ENCODE results near the gene RSAD2.
A peak's percentile ranks its signal among the peaks of the same experiment; 100 is the strongest.
"Not testable (repeated sequence)": the region's sequence is repeated elsewhere in the genome, so short reads cannot be mapped to it uniquely, and the experiment has no call there.

Gene RSAD2

DNA sequence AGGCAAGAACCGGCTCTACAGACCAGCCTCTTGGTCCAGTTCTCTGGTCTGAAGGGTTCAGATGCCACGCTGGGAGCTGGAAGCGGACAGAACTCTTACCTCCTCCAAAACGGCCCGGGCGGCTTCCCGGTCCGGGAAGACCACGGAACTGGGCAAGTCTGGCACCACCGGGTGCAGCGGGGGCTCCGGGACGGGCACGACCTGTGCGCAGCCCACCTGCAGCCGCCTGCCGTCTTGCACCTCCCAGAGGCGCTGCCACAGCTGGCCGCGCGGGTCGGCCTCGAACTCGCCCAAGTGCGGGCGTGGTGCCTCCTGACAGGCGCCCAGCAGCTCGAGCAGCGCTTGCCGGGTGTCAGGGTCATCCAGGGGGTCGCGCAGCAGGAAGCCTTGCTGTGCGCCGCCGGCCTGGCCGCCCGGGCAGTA is 12.6 kb upstream of the RSAD2 start:
- peak; percentile 23 for DNase-seq

GRCh38 chr2:6865346-6866274 is 12.0 kb upstream of the RSAD2 start, which contains the start of gene CMPK2:
Gene CMPK2 (minus strand): TSS chr2:6865907. CDS start chr2:6865696, 211 bp downstream.
- DNase-seq: peak; percentile 82

- peak; percentile 48 for DNase-seq
Observed at GRCh38 chr2:6866275-6866671, 11.3 kb upstream of the RSAD2 start.

- DNase-seq: no peak
Observed at GRCh38 chr2:6866982-6867381, 10.6 kb upstream of the RSAD2 start.

DNA sequence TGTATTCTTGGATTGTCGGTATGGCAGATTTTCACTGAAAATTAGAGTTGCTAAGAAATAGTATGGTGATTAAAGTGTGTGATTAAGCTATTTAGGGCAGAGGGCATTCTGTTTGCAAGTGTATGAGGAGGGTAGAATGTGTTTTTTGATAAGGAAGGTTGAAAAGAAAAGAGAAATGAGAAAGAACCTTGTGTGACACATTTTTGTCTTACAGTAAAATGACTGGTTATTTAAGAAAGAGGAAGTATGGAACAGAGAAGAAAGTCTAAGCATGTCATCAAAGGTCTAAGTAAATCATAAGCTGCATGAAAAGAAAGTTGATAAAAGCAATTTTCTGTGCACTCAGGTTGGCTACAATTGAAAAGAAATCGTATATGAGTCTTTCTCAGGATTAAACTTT is 5.2 kb upstream of the RSAD2 start:
- no peak for DNase-seq

DNA sequence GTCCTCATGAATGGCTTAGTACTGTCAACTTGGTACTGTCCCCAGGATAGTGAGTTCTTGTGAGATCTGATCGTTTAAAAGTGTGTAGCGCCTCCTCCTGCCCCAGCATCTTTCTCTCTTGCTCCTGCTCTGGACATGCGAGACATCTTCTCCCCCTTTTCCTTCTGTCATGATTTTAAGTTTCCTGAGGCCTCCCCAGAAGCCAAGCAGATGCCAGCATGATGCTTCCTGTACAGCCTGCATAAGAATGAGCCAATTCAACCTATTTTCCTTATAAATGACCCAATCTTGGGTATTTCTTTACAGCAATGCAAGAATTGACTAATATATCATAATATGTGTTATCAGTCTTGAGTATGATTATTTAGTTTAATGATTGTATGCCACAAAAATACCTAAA is 3.5 kb upstream of the RSAD2 start:
- no peak for DNase-seq

- no peak for DNase-seq
Observed at GRCh38 chr2:6876309-6876708, 1.3 kb upstream of the RSAD2 start.

GRCh38 chr2:6878549-6878948 is 972 bp downstream of the RSAD2 start:
- no peak for DNase-seq

GRCh38 chr2:6879011-6879410 is 1.4 kb downstream of the RSAD2 start:
- DNase-seq: no peak

- DNase-seq: peak; percentile 49
Observed at GRCh38 chr2:6880200-6880733, 2.7 kb downstream of the RSAD2 start.

DNA sequence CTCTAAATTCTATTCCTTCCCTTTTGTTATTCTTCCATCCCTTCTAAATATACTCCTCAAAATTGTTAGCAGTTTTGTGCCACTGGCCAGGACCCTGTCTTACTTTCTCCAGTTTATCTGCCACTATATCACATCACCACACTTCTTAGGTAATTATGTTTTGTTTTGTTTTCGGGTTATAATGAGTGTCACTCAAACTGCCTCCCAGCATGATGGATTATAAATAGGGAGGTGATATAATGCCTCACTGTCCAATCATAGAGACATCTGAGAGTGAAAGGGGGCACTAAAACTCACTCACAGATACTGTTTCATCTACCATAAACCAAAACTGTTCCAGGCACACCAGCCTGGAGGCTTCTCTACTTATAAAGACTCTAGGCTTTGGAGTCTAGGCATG is 3.5 kb downstream of the RSAD2 start:
- DNase-seq: no peak

DNA sequence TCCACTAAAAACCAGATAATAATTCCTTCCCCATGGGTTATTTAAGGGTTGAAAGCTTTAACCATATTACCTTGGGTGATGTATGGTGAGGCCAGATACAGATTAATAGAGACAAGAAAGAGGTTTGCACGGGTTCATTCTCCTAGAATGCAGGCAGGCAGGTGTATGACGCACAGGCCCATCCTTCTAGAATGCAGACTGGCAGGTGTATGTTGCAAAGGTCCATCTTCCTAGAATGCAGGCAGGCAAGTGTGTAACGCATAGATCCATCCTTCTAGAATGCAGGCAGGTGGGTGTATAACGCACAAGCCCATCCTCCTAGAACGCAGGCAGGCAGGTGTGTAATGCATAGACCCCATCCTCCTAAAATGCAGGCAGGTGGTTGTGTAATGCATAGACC is 3.9 kb downstream of the RSAD2 start:
- DNase-seq: no peak

GRCh38 chr2:6883448-6884122 is 6.0 kb downstream of the RSAD2 start:
- no peak for DNase-seq

DNA sequence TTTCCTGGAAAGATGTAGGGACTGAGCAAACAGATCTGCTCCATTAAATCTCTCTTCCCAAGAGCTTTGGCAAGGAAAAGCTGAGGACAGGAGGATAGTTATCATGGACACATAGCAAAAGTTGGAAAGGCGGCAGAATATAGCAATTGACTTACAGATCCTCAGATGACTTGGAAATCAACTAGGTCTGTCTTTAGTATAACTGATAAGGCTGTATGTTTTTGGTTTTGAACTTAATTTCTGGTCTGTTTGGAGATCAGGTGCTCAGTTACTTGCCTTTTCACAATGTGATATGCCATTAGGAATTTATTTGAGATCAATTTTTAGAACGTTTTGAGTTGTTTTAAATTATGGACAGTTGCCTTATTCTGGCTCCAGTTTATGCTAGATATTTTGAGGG is 8.0 kb downstream of the RSAD2 start:
- DNase-seq: no peak

- no peak for DNase-seq
Observed at GRCh38 chr2:6885968-6886367, 8.4 kb downstream of the RSAD2 start.

DNA sequence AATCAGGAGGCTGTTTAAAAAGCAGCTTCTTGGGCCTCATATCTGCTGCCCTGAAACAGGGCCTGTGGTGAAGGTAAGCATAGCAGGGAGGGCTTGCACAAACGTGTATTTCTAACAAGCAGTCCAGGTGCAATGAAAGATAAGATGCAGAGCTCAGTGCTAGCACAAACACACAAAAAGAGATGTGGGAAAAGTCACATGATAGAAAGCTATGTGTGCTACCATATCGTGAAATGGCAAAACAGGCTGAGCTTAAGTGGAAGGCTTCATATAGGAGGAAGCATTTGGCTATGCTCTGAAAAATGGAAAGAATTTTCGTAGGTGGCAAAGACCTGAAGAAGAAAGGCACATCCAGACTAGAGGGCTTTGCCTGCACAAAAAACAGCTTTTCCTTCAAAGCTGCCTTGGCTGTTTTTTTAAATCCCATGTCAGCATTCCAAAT is 10.2 kb downstream of the RSAD2 start:
- DNase-seq: no peak

DNA sequence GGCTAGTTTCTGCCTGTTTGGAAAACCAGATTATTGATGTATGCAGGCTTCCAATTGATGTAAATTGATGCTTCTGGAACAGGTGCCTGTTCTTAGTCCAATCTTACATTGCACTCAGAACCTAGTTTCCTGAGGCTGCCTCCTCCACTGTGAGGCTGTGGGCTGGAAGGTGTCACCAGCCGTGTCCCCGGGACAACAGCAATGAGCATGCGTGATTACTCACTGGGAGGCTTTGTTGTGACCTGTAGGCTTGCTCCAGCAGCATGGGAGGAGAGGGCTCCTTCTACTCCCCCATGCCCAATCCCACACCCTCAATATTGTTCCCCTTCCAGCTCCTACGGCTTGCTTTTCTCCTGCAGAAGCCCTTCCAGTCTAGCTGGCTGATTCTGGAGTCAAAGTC is 11.1 kb downstream of the RSAD2 start:
- DNase-seq: no peak

GRCh38 chr2:6893876-6894482 is 16.4 kb downstream of the RSAD2 start:
- DNase-seq: no peak

- DNase-seq: peak; percentile 65
Observed at GRCh38 chr2:6896930-6897759, 19.6 kb downstream of the RSAD2 start.

DNA sequence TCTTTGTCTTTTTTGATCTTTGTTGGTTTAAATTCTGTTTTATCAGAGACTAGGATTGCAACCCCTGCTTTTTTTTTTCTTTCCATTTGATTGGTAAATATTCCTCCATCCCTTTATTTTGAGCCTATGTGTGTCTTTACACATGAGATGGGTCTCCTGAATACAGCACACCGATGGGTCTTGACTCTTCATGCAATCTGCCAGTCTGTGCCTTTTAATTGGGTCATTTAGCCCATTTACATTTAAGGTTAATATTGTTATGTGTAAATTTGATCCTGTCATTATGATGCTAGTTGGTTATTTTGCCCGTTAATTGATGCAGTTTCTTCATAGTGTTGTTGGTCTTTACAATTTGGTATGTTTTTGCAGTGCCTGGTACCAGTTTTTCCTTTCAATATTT is 25.0 kb downstream of the RSAD2 start:
- DNase-seq: not testable (repeated sequence)

DNA sequence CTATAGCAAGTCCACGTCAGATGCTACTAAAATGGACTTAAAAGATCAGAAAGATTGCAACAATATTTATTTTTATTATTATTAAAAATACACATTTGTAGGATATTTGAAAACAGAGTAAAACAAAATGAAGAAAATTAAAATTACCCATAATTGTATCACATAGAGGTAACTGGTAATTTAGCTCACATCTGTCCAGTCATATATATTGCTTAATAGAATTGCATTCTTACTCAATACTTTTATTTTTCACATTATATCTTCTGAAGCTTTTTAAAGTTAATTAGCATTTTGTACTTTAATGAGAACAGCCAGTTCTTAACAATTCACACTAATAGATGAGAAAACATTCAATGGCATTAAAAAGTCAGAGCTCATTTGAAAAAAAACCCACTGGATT is 28.1 kb downstream of the RSAD2 start:
- DNase-seq: no peak

DNA sequence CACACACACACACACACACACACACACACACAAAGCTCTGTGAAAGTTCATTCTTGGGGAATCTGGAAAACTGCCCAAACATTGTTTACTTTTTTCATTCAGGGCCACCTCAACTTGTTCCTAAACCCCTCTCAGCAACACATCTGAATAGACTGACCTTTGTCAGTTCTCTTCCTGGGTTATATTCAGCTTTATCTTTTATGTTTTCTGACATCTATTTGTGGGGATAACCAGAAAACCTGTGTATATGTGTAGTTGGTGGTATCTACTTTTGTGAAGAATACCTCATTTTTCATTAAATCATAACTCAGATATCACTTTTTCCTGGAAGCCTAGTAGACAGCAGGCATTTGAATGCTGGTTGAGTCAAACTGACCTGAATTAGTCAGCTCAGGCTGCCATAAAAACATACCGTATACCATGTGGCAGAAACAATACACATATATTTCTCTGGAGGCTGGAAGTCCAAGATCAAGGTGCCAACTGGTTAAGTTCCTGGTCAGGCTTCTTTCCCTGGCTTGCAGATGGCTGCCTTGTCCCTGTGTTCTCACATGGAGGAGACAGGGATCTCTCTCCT is 28.7 kb downstream of the RSAD2 start:
- DNase-seq: no peak

Measured in CD4-positive, alpha-beta T cell treated with Interleukin-17A for 1 hour (primary cell).